K562 (cell line): Measurements from ENCODE around the gene TMPRSS7. TPM values are rescaled to one million over a fixed set of nuclear protein-coding genes. Genes with fewer than 3 reads are reported as not detected.

ENCODE experiments used
- ATAC-seq: fragments of 200-7000 bp; cut with Tn5 transposase; 3 replicates; pipeline ENCODE4 v1.9.1; 2020; ENCODE audit warnings: moderate library complexity
- BruUV-seq: library from RNA; stranded (reverse); fragments of 400-500 nt; replicated peaks from 2 replicates; lab custom pipeline; 2021; lab: Mats Ljungman, UMichigan
- CTCF ChIA-PET: fragments of 300-600 bp; formaldehyde crosslinking; extraction: SDS; loops from one replicate; lab custom pipeline; 2021; ENCODE audit warnings: low intra/inter-chr PET ratio; lab: Yijun Ruan, JAX
- POLR2A ChIA-PET: fragments of 300-600, 350-650 bp; sonication (Branson Sonifier 250); formaldehyde crosslinking; extraction: SDS; loops from one replicate; lab custom pipeline; 2021; ENCODE audit warnings: antibody characterized with exemption, inconsistent platforms; lab: Yijun Ruan, JAX
- DNase-seq, 4 experiments: peaks; one replicate each; pipeline versions ENCODE4 v3.0.0 to v3.0.0-alpha.2; 2011 to 2018; ENCODE audit warnings: low spot score in 3 of 4, mixed read lengths in 3 of 4; ENCODE audit errors: extremely low read depth in 1 of 4
- FAIRE-seq: peaks from 2 replicates; lab custom pipeline; 2011; peaks lifted over from hg19 to GRCh38; lab: Jason Lieb, UNC
- H2AFZ ChIP-seq: 2 replicates; pipeline ENCODE4 v1.6.0; 2011; ENCODE audit warnings: low read depth, low read length, control low read depth, inconsistent platforms
- H3K27ac ChIP-seq: fragments of 200-600 bp; 3 replicates; pipeline ENCODE4 v1.8.0; 2011; ENCODE audit warnings: low read depth, mild to moderate bottlenecking, control low read depth, inconsistent platforms, low read length, moderate library complexity, mixed read lengths; ENCODE audit errors: extremely low read depth
- H3K27me3 ChIP-seq, 2 experiments: fragments of 300-600 bp in 1 of 2; 2 replicates in 1 of 2; 3 replicates in 1 of 2; pipeline versions ENCODE4 v1.6.0 to v1.8.0; 2011; ENCODE audit warnings: inconsistent platforms in 2 of 2, low read length in 2 of 2, mild to moderate bottlenecking in 1 of 2, mixed read lengths in 1 of 2, moderate library complexity in 1 of 2; ENCODE audit not compliant: control insufficient read depth in 2 of 2, insufficient read depth in 2 of 2
- H3K36me3 ChIP-seq: fragments of 300-600 bp; 3 replicates; pipeline ENCODE4 v1.8.0; 2011; ENCODE audit warnings: mild to moderate bottlenecking, low read length, inconsistent platforms; ENCODE audit not compliant: control insufficient read depth, insufficient read depth
- H3K4me1 ChIP-seq, 2 experiments: fragments of 200-600 bp in 1 of 2; replicated peaks in 1 of 2; 2 replicates in 1 of 2; 3 replicates in 1 of 2; pipeline versions ENCODE4 v1.5.1 to v1.8.0; 2011; ENCODE audit warnings: inconsistent platforms in 2 of 2, low read length in 2 of 2, mild to moderate bottlenecking in 1 of 2, mixed read lengths in 1 of 2, moderate library complexity in 1 of 2; ENCODE audit not compliant: control insufficient read depth in 2 of 2, insufficient read depth in 2 of 2
- H3K4me2 ChIP-seq: 2 replicates; pipeline ENCODE4 v1.6.1; 2011; ENCODE audit warnings: low read length, control low read depth, inconsistent platforms, mixed read lengths; ENCODE audit not compliant: insufficient read depth
- H3K4me3 ChIP-seq: fragments of 200-600 bp; sonication (generic), shearing (Covaris generic); 2 replicates; pipeline ENCODE4 v1.5.1; 2016; ENCODE audit warnings: control low read depth, inconsistent platforms
- H3K79me2 ChIP-seq: fragments of 200-600 bp; 3 replicates; pipeline ENCODE4 v1.8.0; 2011; ENCODE audit warnings: low read length, inconsistent platforms; ENCODE audit not compliant: control insufficient read depth, insufficient read depth
- H3K9ac ChIP-seq, 2 experiments: 2 replicates each; pipeline versions ENCODE4 v1.6.0 to v1.6.1; 2011; ENCODE audit warnings: low read depth in 2 of 2, low read length in 2 of 2, control low read depth in 1 of 2, inconsistent platforms in 1 of 2, mild to moderate bottlenecking in 1 of 2, mixed read lengths in 1 of 2; ENCODE audit not compliant: insufficient read depth in 1 of 2
- H3K9me1 ChIP-seq: one replicate; pipeline ENCODE4 v1.6.0; 2011; ENCODE audit warnings: inconsistent platforms, mild to moderate bottlenecking, low read length, moderate library complexity; ENCODE audit not compliant: control insufficient read depth, insufficient read depth
- H3K9me3 ChIP-seq: replicated peaks from 2 replicates; pipeline ENCODE4 v1.5.1; 2011; ENCODE audit warnings: low read depth, low read length, inconsistent platforms; ENCODE audit not compliant: control insufficient read depth, insufficient read depth
- H4K20me1 ChIP-seq: replicated peaks from 2 replicates; pipeline ENCODE4 v1.6.1; 2011; ENCODE audit warnings: low read length, inconsistent platforms, mixed read lengths; ENCODE audit not compliant: control insufficient read depth, insufficient read depth
- MYBL2 ChIP-seq, 2 experiments: fragments of 450-650 bp in 1 of 2; sonication (generic) in 1 of 2; formaldehyde crosslinking in 1 of 2; IDR thresholded peaks; 2 replicates each; pipeline versions ENCODE4 v1.6.1 to v1.8.1; 2017 to 2022; ENCODE audit warnings: borderline replicate concordance in 1 of 2, inconsistent platforms in 1 of 2, low read depth in 1 of 2, mild to moderate bottlenecking in 1 of 2, missing genetic modification reagents in 1 of 2, moderate library complexity in 1 of 2
- MYC ChIP-seq, 2 experiments: fragments of 250-450 bp in 1 of 2; sonication (Bioruptor Pico) in 1 of 2; IDR thresholded peaks; 2 replicates each; pipeline versions ENCODE4 v1.5.1 to v1.6.1; 2012 to 2021; ENCODE audit warnings: low read depth in 2 of 2, borderline replicate concordance in 1 of 2, improper control_type of control experiment in 1 of 2, low read length in 1 of 2, mild to moderate bottlenecking in 1 of 2, moderate library complexity in 1 of 2
- NRF1 ChIP-seq, 2 experiments: fragments of 450-650 bp; IDR thresholded peaks in 1 of 2; conservative IDR thresholded peaks in 1 of 2; 2 replicates each; pipeline ENCODE4 v1.6.1; 2014; ENCODE audit warnings: mild to moderate bottlenecking in 2 of 2
- TAF7 ChIP-seq: fragments of 450-650 bp; IDR thresholded peaks from 2 replicates; pipeline ENCODE4 v1.6.1; 2016; ENCODE audit warnings: missing genetic modification characterization, missing compliant biosample characterization
- TEAD2 ChIP-seq: fragments of 450-650 bp; IDR thresholded peaks from 2 replicates; pipeline ENCODE4 v1.6.1; 2016; ENCODE audit warnings: missing genetic modification characterization, control low read depth, missing compliant biosample characterization
- ZFX ChIP-seq: sonication (generic); formaldehyde crosslinking; IDR thresholded peaks from 2 replicates; pipeline ENCODE4 v1.8.0; 2022; ENCODE audit warnings: mild to moderate bottlenecking, missing genetic modification reagents, moderate library complexity
- WGBS: fragments of 100-300 bp; shearing (Covaris generic); methylation state at CpG from one replicate; pipeline ENCODE4 v1.1.6; 2016; ENCODE audit warnings: low coverage, mixed read lengths; ENCODE audit not compliant: insufficient coverage; ENCODE audit errors: missing lambda C conversion rate; 5-methylcytosine and 5-hydroxymethylcytosine counted together
- in situ Hi-C: fragments of 300-500 bp; cut with MboI; formaldehyde crosslinking; loops from 4 replicates; pipeline ENCODE4 v1.15.0; 2018; ENCODE audit warnings: inconsistent platforms, mixed read lengths
- intact Hi-C: fragments of 100-400 bp; cut with micrococcal nuclease; formaldehyde crosslinking; loops from 2 replicates; pipeline ENCODE4 v1.14.2; 2022
- polyA plus RNA-seq, 8 experiments: library from polyadenylated mRNA; depleted of rRNA in 4 of 8; stranded (reverse) in 5 of 8; unstranded in 3 of 8; fragments of >200 nt; fragmentation: Nextera tagmentation in 2 of 8; fragmentation: Illumina TruSeq in 1 of 8; extraction: Ambion mirVana in 2 of 8; extraction: Trizol in 1 of 8; gene quantifications; 2 replicates each; pipeline versions ENCODE4 v1.2.1 to v1.2.3, GENCODE V29; 2011 to 2014; ENCODE audit warnings: inconsistent platforms in 1 of 8, missing spikeins in 1 of 8
- total RNA-seq, 7 experiments: library from RNA; depleted of rRNA in 6 of 7; stranded (reverse); fragments of >200 nt in 6 of 7; fragmentation: Illumina TruSeq in 2 of 7; extraction: Trizol in 2 of 7; gene quantifications; 2 replicates each; pipeline versions ENCODE4 v1.2.1 to v1.2.3, GENCODE V29; 2011 to 2021; ENCODE audit warnings: low replicate concordance in 1 of 7
- TF ChIP-seq, protein P1 (sequence below): fragments of 450-650 bp; IDR thresholded peaks from 2 replicates; pipeline ENCODE4 v1.7.0; 2016; ENCODE audit warnings: borderline replicate concordance
- TF ChIP-seq, protein P2 (sequence below): sonication (generic); formaldehyde crosslinking; IDR thresholded peaks from 2 replicates; pipeline ENCODE4 v1.8.1; 2023; ENCODE audit warnings: mild to moderate bottlenecking, missing genetic modification reagents, moderate library complexity

The TMPRSS7 gene
- total and polyA plus RNA-seq, 9 of the 15 experiments (the other 6 are each of a cell fraction or from before 2014, with no cell fraction given) = not detected

DNA sequence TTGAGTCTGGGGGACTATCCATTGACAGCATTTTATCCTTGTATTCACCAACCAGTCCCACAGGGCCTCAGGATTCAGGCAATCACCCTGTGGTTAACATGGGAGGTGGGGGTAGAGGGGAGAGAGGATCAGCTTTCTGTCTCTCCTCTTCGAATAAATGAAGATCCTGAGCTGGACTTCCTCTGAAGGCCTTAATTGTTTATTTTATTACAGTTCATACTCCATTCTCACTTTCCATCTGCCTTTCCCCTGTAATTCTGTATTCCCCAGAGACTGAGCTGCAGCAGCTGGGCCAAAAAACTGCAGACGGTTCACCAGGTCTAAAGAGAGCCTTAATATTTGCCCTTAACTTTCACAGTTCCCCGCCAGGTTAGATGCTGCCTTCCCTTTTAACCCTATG is 23.9 kb upstream of the TMPRSS7 start (continued):
- TF ChIP-seq, protein P1, sequence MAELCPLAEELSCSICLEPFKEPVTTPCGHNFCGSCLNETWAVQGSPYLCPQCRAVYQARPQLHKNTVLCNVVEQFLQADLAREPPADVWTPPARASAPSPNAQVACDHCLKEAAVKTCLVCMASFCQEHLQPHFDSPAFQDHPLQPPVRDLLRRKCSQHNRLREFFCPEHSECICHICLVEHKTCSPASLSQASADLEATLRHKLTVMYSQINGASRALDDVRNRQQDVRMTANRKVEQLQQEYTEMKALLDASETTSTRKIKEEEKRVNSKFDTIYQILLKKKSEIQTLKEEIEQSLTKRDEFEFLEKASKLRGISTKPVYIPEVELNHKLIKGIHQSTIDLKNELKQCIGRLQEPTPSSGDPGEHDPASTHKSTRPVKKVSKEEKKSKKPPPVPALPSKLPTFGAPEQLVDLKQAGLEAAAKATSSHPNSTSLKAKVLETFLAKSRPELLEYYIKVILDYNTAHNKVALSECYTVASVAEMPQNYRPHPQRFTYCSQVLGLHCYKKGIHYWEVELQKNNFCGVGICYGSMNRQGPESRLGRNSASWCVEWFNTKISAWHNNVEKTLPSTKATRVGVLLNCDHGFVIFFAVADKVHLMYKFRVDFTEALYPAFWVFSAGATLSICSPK = no peak
- TF ChIP-seq TAF7 (tag) (no peak), MYC (IDR thresholded peaks at IDR 0.05; ENCODE audit: low read depth, low read length) (no peak), MYC (CRISPR knock-in tag; IDR thresholded peaks at IDR 0.05; ENCODE audit: borderline replicate concordance, low read depth) (no peak)

DNA sequence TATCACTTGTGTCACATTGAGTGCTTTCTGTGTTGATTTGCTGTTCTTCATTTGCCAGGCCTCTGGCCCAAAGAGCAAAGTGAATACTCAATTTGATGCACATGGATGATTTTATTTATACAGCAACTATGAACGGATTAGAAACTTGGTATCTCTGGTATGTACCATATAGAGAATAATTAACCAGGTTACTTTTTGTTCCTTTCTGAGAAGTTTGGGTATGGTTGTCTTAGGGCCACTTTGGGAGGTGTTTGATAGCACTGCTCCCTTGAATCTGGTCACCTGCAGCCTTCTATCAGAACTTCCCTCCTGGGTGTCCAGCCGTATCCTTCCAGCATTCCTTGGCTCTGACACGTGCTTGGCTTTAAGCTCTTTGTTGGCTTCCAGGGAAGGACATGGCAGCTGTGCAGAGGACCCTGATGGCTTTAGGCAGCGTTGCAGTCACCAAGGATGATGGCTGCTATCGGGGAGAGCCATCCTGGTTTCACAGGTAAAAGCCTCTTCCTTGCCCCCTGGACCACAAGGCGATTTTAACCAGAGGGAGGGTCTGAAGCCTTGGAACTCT is 23.1 kb upstream of the TMPRSS7 start:
- H2AFZ ChIP-seq = no peak overlapping the region
- no TSS peak for BruUV-seq
- 0% methylated on average over 4 of the region's 6 CpGs for WGBS
- no peaks in the 10 kb centered on the region; a peak in 1 of 5 replicates for H3K27me3 ChIP-seq
- CTCF ChIA-PET = no interaction called here
- TF ChIP-seq TEAD2 (no peak), NRF1 (conservative IDR thresholded peaks at IDR 0.05 in 1 of 2, IDR thresholded peaks at IDR 0.05 in 1 of 2) (no peak), ZFX (CRISPR knock-in tag) (no peak), MYBL2 (IDR thresholded peaks at IDR 0.05; ENCODE audit: low read depth) (no peak), MYBL2 (CRISPR knock-in tag; IDR thresholded peaks at IDR 0.05; ENCODE audit: borderline replicate concordance) (no peak)
- TF ChIP-seq, protein P2, sequence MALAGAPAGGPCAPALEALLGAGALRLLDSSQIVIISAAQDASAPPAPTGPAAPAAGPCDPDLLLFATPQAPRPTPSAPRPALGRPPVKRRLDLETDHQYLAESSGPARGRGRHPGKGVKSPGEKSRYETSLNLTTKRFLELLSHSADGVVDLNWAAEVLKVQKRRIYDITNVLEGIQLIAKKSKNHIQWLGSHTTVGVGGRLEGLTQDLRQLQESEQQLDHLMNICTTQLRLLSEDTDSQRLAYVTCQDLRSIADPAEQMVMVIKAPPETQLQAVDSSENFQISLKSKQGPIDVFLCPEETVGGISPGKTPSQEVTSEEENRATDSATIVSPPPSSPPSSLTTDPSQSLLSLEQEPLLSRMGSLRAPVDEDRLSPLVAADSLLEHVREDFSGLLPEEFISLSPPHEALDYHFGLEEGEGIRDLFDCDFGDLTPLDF (CRISPR knock-in tag) = no peak
- H3K36me3 ChIP-seq = no peaks in the 10 kb centered on the region
- intact Hi-C loops (loop anchor here (10.0 kb wide), 1 partner anchor 117 kb away; no protein-coding TSS in a partner anchor), in situ Hi-C loops (no loop called here)
- H3K4me3 ChIP-seq = no peak overlapping the region
- no peaks in the 10 kb centered on the region for H4K20me1 ChIP-seq
- no peaks in the 10 kb centered on the region for H3K79me2 ChIP-seq
- DNase-seq (no peak), ATAC-seq (no peak), FAIRE-seq (no peak)
- no peaks in the 10 kb centered on the region for H3K4me1 ChIP-seq
- H3K4me2 ChIP-seq = no peak overlapping the region
- no peak overlapping the region for H3K27ac ChIP-seq
- POLR2A ChIA-PET = no interaction called here
- H3K9ac ChIP-seq = no peak overlapping the region
- no peaks in the 10 kb centered on the region for H3K9me1 ChIP-seq
- H3K9me3 ChIP-seq = no peaks in the 10 kb centered on the region
